Activated CD8-positive, alpha-beta T cell treated with anti-CD3 and anti-CD28 coated beads, Interleukin-2, amount 10 ng/mL, durations not matched to agents 7 days and 5 days (primary cell): ENCODE measurements around the gene NANOS3. TPM values are rescaled to one million over a fixed set of nuclear protein-coding genes. Genes with fewer than 3 reads are reported as not detected.

Experiments
- ATAC-seq: fragments of 150-1000 bp; cut with Tn5 transposase; one replicate; pipeline ENCODE4 v1.10.0; 2021; ENCODE audit warnings: moderate library complexity
- CTCF ChIA-PET: fragments of 350-600 bp; sonication (Branson Sonifier 250); formaldehyde crosslinking; loops from one replicate; lab custom pipeline; 2021; ENCODE audit warnings: antibody characterized with exemption; lab: Charles Lee
- POLR2A ChIA-PET: fragments of 350-600 bp; sonication (Branson Sonifier 250); formaldehyde crosslinking; loops from one replicate; lab custom pipeline; 2021; ENCODE audit warnings: antibody characterized with exemption; lab: Charles Lee
- DNase-seq: peaks from one replicate; pipeline ENCODE4 v3.0.0-alpha.2; 2020
- H3K27ac Mint-ChIP-seq: one replicate; pipeline ENCODE4 v1.8.0; 2021; ENCODE audit warnings: mild to moderate bottlenecking, mixed read lengths
- H3K27me3 Mint-ChIP-seq: one replicate; pipeline ENCODE4 v1.8.0; 2021; ENCODE audit warnings: low read depth, mixed read lengths
- H3K36me3 Mint-ChIP-seq: one replicate; pipeline ENCODE4 v1.8.0; 2021; ENCODE audit warnings: low read depth, mixed read lengths
- H3K4me1 Mint-ChIP-seq: one replicate; pipeline ENCODE4 v1.8.0; 2021; ENCODE audit warnings: low read depth, mixed read lengths
- H3K4me3 Mint-ChIP-seq: one replicate; pipeline ENCODE4 v1.8.0; 2021; ENCODE audit warnings: mild to moderate bottlenecking, mixed read lengths
- H3K9me3 Mint-ChIP-seq: one replicate; pipeline ENCODE4 v1.8.0; 2022; ENCODE audit warnings: mixed read lengths; ENCODE audit not compliant: insufficient read depth
- total RNA-seq, 2 experiments: library from RNA; stranded (reverse); gene quantifications; one replicate each; pipeline ENCODE4 v1.2.3, GENCODE V29; 2021

The NANOS3 gene
- total RNA-seq, 2 experiments from 2014 or later, result 0.60 to 0.90 TPM

DNA sequence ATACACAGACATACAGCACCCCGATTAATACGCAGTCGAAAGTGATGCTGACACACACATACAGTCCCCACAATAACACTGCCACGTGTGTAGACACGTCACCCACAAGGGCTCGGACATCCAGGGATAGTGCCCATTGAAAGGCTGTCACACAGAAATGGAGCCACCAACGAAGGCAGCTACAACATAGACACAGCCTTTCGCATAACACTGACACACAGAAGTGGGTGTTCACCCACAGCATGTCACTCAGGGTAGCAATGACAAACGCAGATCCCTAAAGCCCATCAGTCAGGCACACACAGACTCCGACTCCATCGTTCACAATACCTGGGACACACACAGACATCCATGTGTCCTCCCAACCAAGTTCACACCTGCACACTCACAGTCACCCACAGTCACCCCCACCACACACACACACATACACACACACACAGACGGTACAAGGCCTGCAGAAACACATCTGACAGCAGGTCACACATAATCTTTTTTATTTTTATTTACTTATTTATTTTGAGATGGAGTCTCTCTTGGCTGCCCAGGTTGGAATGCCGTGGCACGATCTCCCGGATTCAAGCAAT is 10.4 kb upstream of the NANOS3 start:
- Mint-ChIP-seq H3K9me3 (no peaks in the 10 kb centered on the region), H3K4me3 (peak overlapping the region; percentile 50), H3K27me3 (peaks cover 24% of the 10 kb centered on the region), H3K27ac (peak overlapping the region; percentile 10), H3K4me1 (peaks cover 32% of the 10 kb centered on the region), H3K36me3 (no peaks in the 10 kb centered on the region)
- ChIA-PET POLR2A (interaction anchor here (0.7 to 0.9 kb wide), 2 partner anchors 20 to 266 kb away, joined by 3 read pairs; no protein-coding TSS in a partner anchor), CTCF (interaction anchor here (1.6 kb wide), 1 partner anchor 182 kb away, joined by 3 read pairs; no protein-coding TSS in a partner anchor)
- no peak for DNase-seq
- ATAC-seq, result no peak

DNA sequence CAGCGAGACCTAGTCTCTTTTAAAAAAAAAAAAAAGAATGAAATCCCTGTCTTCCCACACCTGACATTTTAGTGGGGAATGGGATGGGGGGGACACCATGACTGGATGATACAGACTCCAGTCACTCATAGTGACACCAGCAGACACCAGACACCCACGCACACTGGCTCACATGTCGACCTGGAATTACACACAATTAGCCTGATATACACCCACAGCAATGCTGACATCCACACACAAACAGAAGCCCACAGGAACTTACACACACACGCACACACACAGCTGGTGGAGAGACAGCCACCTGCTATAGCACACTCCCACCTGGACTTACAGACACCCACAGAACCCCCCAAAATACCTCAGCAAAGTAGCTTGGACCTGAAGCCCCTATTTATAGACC is 8.3 kb upstream of the NANOS3 start:
- H3K27me3 Mint-ChIP-seq, result peaks cover 22% of the 10 kb centered on the region
- ChIA-PET POLR2A (interaction anchor here (0.9 kb wide), 1 partner anchor 507 kb away, joined by 3 read pairs; no protein-coding TSS in a partner anchor), CTCF (interaction anchor here (0.7 kb wide), 1 partner anchor 204 kb away, joined by 3 read pairs; the partner anchor contains the start of gene MISP3)
- H3K36me3 Mint-ChIP-seq, result no peaks in the 10 kb centered on the region
- no peak overlapping the region for H3K27ac Mint-ChIP-seq
- DNase-seq (no peak), ATAC-seq (no peak)
- no peak overlapping the region for H3K4me3 Mint-ChIP-seq
- peaks cover 24% of the 10 kb centered on the region for H3K4me1 Mint-ChIP-seq
- no peaks in the 10 kb centered on the region for H3K9me3 Mint-ChIP-seq

DNA sequence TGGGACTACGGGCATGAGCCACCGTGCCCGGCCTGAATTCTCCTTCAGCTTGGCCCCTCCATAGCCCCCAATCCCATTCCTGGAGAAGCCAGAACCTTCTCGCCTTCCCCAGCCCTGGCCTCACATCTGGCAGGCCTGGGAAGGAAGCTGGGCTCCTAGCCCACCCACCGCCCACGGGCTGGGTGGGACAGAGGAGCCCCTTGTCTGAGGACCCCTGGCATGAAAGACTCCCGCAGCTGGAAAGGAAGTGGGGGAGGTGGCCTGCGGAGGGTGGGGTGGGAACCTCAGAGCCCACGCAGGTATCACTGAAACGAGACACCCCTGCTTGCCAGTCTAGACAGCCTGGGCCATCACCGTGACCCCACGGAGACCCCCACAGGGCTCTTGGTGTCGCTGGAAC is 7.7 kb upstream of the NANOS3 start:
- no peaks in the 10 kb centered on the region for H3K9me3 Mint-ChIP-seq
- no peak for DNase-seq
- ChIA-PET POLR2A (interaction anchor here (0.9 kb wide), 1 partner anchor 506 kb away, joined by 3 read pairs; no protein-coding TSS in a partner anchor), CTCF (no interaction called here)
- no peak for ATAC-seq
- H3K27ac Mint-ChIP-seq, result no peak overlapping the region
- no peak overlapping the region for H3K4me3 Mint-ChIP-seq
- H3K4me1 Mint-ChIP-seq, result peaks cover 21% of the 10 kb centered on the region
- H3K27me3 Mint-ChIP-seq, result peaks cover 16% of the 10 kb centered on the region
- no peaks in the 10 kb centered on the region for H3K36me3 Mint-ChIP-seq

DNA sequence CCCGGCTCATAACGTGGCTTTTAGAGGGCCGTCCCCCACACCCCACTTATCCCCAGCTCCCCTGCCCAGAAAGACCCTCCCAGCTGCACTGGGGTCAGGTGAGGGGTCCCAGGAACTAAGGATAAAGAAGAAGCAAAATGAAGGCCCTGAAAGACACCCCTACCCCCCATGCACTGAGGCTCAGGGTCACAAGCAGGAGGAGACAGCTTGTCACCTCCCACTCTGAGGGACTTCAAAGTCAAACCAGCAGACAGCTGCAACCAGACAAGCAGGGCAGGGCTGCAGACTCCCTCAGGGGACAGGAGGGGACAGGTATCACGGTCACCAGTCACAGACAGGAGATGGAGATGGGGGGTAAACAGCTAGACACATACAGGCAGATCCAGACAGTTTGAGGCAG is 6.1 kb upstream of the NANOS3 start:
- POLR2A ChIA-PET, result no interaction called here
- Mint-ChIP-seq H3K27ac (no peak overlapping the region), H3K27me3 (peaks cover 16% of the 10 kb centered on the region), H3K4me3 (no peak overlapping the region), H3K9me3 (no peaks in the 10 kb centered on the region), H3K36me3 (no peaks in the 10 kb centered on the region), H3K4me1 (peaks cover 17% of the 10 kb centered on the region)
- CTCF ChIA-PET, result interaction anchor here (1.4 to 4.2 kb wide), 4 partner anchors 8 to 189 kb away, joined by 4 to 18 read pairs (median 10); no protein-coding TSS in a partner anchor
- DNase-seq (no peak), ATAC-seq (no peak)

DNA sequence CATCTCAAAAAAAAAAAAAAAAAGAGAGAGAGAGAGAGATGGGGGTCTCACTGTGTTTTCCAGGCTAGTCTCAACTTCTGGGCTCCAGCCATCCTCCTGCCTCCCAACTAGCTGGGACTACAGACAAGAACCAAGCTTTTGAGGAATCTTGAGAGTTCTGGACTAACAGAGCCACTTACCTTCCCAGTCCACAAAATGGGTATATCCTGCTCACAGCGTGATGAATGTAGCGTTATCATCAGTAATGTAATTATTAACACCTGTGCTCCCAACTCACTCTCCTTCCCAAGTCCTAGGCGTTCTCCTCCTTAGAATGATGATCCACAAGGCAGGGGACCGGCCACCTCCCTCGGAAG is 4.6 kb upstream of the NANOS3 start:
- peaks cover 11% of the 10 kb centered on the region for H3K4me1 Mint-ChIP-seq
- DNase-seq (no peak), ATAC-seq (no peak)
- POLR2A ChIA-PET, result interaction anchor here (0.8 to 1.0 kb wide), 2 partner anchors 26 to 646 kb away, joined by 3 to 4 read pairs; partner anchors contain the start of gene DNAJB1
- H3K27me3 Mint-ChIP-seq, result peaks cover 9% of the 10 kb centered on the region
- no peaks in the 10 kb centered on the region for H3K9me3 Mint-ChIP-seq
- peak overlapping the region; percentile 62 for H3K4me3 Mint-ChIP-seq
- H3K36me3 Mint-ChIP-seq, result no peaks in the 10 kb centered on the region
- no peak overlapping the region for H3K27ac Mint-ChIP-seq
- CTCF ChIA-PET, result interaction anchor here (1.4 to 4.2 kb wide), 5 partner anchors 9 to 200 kb away, joined by 3 to 18 read pairs (median 8); partner anchors contain the start of gene MISP3

DNA sequence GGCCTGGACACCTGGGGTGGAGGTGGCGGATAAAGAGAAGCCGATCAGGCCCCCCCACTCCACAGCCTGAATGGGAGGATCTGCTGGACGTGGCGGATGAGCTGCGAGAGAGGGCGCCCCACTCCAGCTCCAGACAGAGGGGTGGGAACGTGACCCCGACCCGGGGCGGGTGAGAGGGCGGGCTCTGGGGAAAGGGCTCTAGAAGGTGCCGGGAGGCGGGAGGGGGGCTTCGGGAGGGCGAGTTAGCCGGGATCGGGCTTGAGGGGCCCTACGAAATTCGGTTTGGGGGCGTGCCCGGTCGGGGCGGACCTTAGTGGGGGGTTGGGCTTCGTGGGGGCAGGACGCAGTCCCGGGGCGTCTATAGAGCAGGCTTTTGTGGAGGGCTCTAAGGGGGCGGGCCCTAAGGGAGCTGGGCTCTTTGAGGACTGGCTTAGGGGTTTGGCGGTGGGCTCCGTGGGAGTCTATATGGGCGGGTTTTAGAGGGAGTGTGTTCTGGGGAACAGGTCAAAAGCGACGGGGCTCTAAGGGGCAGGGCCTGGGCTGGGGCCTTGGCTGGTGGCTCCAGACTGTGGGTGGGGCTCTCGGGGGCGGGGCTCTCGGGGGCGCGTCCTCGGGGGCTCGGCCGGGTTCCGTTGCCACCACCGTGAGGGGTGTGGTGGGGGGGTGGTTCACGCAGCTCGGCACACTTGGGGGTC is 4.1 kb upstream of the NANOS3 start:
- DNase-seq, result peak; percentile 64
- H3K36me3 Mint-ChIP-seq, result no peaks in the 10 kb centered on the region
- H3K4me1 Mint-ChIP-seq, result peaks cover 11% of the 10 kb centered on the region
- peak overlapping the region; percentile 62 for H3K4me3 Mint-ChIP-seq
- H3K27me3 Mint-ChIP-seq, result peaks cover 5% of the 10 kb centered on the region
- H3K27ac Mint-ChIP-seq, result no peak overlapping the region
- POLR2A ChIA-PET, result interaction anchor here (0.7 to 1.0 kb wide), 3 partner anchors 27 to 645 kb away, joined by 3 to 4 read pairs (median 3); partner anchors contain the start of gene DNAJB1
- ATAC-seq, result peak; percentile 95
- no peaks in the 10 kb centered on the region for H3K9me3 Mint-ChIP-seq
- CTCF ChIA-PET, result interaction anchor here (0.9 to 4.2 kb wide), 7 partner anchors 10 to 199 kb away, joined by 3 to 18 read pairs (median 3); partner anchors contain the start of gene MISP3

DNA sequence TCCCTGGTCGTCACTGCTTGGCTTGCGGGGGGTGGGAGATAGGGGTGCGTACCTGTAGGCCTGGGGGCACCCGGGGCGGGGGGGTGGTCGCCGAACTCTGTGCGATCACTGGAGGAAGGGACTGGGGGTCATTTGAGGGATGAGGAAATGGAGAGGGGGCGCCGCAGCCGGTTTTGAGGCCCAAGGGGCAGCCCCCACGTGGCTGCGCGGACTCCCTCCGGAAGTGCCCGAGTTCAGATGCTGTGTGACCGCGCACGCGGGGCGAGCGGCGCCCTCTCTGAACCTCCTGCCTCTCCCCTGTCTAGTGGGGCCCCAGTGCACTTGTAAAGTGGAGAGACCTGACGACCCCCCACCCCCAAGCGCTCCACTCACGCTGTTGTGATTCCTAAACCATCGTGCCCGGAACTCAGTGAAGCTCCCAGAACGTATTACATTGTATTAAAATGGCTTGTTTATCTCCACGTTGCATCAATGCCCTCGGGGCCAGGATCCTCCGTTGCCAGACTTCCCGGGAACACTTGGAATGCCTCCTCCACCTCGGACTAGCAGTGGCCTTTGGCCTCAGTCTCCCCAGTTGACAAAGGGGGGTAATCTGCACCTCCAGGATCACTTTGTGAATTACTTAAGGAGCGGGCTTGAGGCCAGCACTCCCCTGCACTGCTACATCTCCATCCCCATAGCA is 3.0 kb upstream of the NANOS3 start:
- Mint-ChIP-seq H3K27me3 (peaks cover 5% of the 10 kb centered on the region), H3K36me3 (no peaks in the 10 kb centered on the region), H3K4me3 (no peak overlapping the region), H3K27ac (no peak overlapping the region), H3K4me1 (peaks cover 11% of the 10 kb centered on the region), H3K9me3 (no peaks in the 10 kb centered on the region)
- ChIA-PET CTCF (interaction anchor here (1.3 to 4.2 kb wide), 2 partner anchors 11 to 198 kb away, joined by 3 to 18 read pairs; no protein-coding TSS in a partner anchor), POLR2A (no interaction called here)
- no peak for ATAC-seq
- DNase-seq, result no peak

DNA sequence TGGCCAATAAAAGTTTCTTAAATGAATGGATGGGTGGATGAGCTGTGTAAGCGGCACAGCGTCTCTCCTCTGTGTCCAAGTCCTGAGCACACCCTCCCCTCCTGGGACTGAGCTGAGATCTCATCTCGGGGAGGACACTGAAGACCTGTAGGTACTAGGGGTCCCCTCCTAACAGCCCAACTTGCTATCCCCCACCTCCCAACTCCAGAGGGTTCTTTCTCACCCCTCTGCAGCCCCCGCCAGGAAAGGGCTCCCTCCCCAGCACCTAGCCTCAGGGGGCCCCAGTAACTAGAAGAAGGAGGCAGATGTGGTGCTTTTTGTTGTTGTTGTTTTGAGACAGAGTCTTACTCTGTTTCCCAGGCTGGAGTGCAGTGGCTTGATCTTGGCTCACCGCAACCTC is 1.1 kb upstream of the NANOS3 start:
- Mint-ChIP-seq H3K4me3 (no peak overlapping the region), H3K36me3 (no peaks in the 10 kb centered on the region), H3K9me3 (no peaks in the 10 kb centered on the region), H3K4me1 (peaks cover 22% of the 10 kb centered on the region), H3K27ac (no peak overlapping the region), H3K27me3 (peaks cover 5% of the 10 kb centered on the region)
- no peak for DNase-seq
- no peak for ATAC-seq
- POLR2A ChIA-PET, result no interaction called here
- CTCF ChIA-PET, result interaction anchor here (0.6 to 1.7 kb wide), 4 partner anchors 27 to 239 kb away, joined by 3 to 7 read pairs (median 4); no protein-coding TSS in a partner anchor

DNA sequence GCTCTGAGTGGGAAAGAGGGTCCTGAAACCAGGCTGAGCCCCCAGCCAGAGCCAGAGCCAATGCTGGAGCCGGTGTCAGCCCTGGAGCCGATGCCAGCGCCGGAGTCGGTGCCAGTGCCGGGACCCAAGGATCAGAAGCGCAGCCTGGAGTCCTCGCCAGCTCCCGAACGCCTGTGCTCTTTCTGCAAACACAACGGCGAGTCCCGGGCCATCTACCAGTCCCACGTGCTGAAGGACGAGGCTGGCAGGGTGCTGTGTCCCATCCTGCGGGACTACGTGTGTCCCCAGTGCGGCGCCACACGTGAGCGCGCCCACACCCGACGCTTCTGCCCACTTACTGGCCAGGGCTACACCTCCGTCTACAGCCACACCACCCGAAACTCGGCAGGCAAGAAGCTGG is 369 bp downstream of the NANOS3 start:
- CTCF ChIA-PET, result interaction anchor here (0.9 to 2.5 kb wide), 5 partner anchors 155 to 260 kb away, joined by 3 to 8 read pairs (median 4); partner anchors contain the start of gene IL27RA
- DNase-seq, result no peak
- POLR2A ChIA-PET, result no interaction called here
- Mint-ChIP-seq H3K27ac (no peak overlapping the region), H3K27me3 (peaks cover 5% of the 10 kb centered on the region), H3K4me3 (no peak overlapping the region), H3K4me1 (peaks cover 37% of the 10 kb centered on the region), H3K36me3 (no peaks in the 10 kb centered on the region), H3K9me3 (no peaks in the 10 kb centered on the region)
- no peak for ATAC-seq

DNA sequence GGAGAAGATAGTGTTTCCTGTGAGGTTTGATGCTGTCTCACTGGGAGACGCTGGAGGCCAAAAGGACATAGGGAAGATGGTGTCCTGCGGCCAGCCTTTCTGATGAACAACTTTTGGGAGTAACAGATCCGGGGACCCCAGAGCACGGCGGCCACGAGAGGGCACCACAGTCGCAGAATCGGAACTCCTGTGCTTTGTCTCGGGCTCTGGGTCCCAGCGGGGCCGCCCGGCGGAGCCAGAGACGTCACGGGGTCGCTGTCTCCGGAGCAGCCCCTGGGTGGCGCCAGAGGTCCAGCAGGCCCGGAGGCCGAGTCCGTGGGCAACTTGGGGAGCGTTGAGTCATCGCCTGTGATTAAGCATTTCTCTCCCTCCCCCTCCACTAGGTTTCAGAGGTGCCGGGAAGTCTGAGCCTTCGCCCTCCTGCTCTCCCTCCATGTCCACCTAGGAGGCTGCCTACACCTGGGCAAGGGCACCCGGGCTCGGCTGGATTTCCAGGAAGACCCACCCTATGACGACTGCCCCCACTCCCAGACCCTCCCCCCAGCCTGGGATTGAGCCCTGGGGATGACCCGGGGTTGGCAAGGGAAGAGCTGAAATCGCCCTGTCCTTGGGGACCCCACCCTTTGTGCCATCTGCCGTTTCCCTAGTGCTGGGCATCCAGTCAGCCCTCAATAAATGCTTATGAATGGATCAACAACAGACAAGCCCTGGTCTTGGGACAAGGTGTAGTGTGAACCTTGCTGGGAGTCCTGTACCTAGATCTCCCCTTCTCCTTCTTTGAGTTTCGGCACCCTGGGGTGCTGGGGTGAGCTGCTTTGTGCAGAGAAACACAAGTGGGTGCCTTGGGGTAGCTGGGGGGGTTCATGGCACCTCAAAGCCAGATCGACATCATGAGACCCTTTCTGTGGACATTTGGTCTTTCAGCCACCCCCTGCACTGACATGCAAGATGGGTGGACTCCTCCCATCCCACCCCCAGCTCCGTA is 3.4 kb downstream of the NANOS3 start:
- Mint-ChIP-seq H3K27me3 (peaks cover 8% of the 10 kb centered on the region), H3K27ac (peak overlapping the region; percentile 64), H3K9me3 (no peaks in the 10 kb centered on the region), H3K4me3 (peak overlapping the region; percentile 54), H3K4me1 (peaks cover 45% of the 10 kb centered on the region), H3K36me3 (no peaks in the 10 kb centered on the region)
- ChIA-PET POLR2A (interaction anchor here (0.6 to 1.8 kb wide), 5 partner anchors 34 to 256 kb away, joined by 3 to 8 read pairs (median 4); partner anchors contain the start of genes ASF1B and IL27RA), CTCF (interaction anchor here (0.6 to 5.7 kb wide), 32 partner anchors 9 to 256 kb away, joined by 3 to 67 read pairs (median 4); partner anchors contain the start of genes ASF1B, IL27RA, MISP3 and ZSWIM4)
- DNase-seq (peak; percentile 99), ATAC-seq (peak; percentile 96)
